IMR-90 (cell line): ENCODE data around the gene MPND. TPM values are rescaled to one million over a fixed set of nuclear protein-coding genes. Genes with fewer than 3 reads are reported as not detected.

Source experiments
- ATAC-seq: fragments of 200-7000 bp; cut with Tn5 transposase; 2 replicates; pipeline ENCODE4 v1.9.1; 2020; ENCODE audit warnings: low read depth, mild to moderate bottlenecking, moderate library complexity
- BruUV-seq: library from RNA; stranded (reverse); fragments of 400-500 nt; replicated peaks from 2 replicates; lab custom pipeline; 2021; lab: Mats Ljungman, UMichigan
- CTCF ChIA-PET: fragments of 300-600 bp; formaldehyde crosslinking; extraction: SDS; loops from one replicate; lab custom pipeline; 2021; ENCODE audit warnings: antibody characterized with exemption; lab: Yijun Ruan, JAX
- POLR2A ChIA-PET: fragments of 300-600 bp; sonication (Branson Sonifier 250); formaldehyde crosslinking; loops from one replicate; lab custom pipeline; 2022; ENCODE audit warnings: antibody characterized with exemption; ENCODE audit not compliant: unreplicated experiment; lab: Charles Lee
- DNase-seq: peaks from one replicate; pipeline ENCODE4 v3.0.0; 2013
- H2AFZ ChIP-seq: replicated peaks from 2 replicates; pipeline ENCODE3; 2013; ENCODE audit warnings: low read length, mild to moderate bottlenecking; ENCODE audit not compliant: poor library complexity
- H2AK5ac ChIP-seq: 2 replicates; pipeline ENCODE4 v1.6.1; 2013; ENCODE audit warnings: low read depth, low read length, inconsistent platforms
- H2AK9ac ChIP-seq: replicated peaks from 2 replicates; pipeline ENCODE3; 2013; ENCODE audit warnings: mild to moderate bottlenecking, low read depth, low read length, moderate library complexity; ENCODE audit not compliant: poor library complexity
- H2BK120ac ChIP-seq: 2 replicates; pipeline ENCODE4 v1.6.1; 2013; ENCODE audit warnings: low read depth, low read length, inconsistent platforms
- H2BK15ac ChIP-seq: 3 replicates; pipeline ENCODE4 v1.6.1; 2013; ENCODE audit warnings: low read depth, low read length, inconsistent platforms
- H2BK20ac ChIP-seq: 2 replicates; pipeline ENCODE4 v1.6.1; 2013; ENCODE audit warnings: low read depth, mild to moderate bottlenecking, inconsistent platforms, low read length, moderate library complexity
- H2BK5ac ChIP-seq: 2 replicates; pipeline ENCODE4 v1.6.1; 2013; ENCODE audit warnings: mild to moderate bottlenecking, low read depth, low read length, inconsistent platforms; ENCODE audit not compliant: poor library complexity, severe bottlenecking
- H3K14ac ChIP-seq: replicated peaks from 2 replicates; pipeline ENCODE4 v1.6.1; 2013; ENCODE audit warnings: low read depth, low read length, inconsistent platforms
- H3K18ac ChIP-seq: 2 replicates; pipeline ENCODE4 v1.6.1; 2013; ENCODE audit warnings: low read depth, low read length, control low read depth
- H3K23ac ChIP-seq: 2 replicates; pipeline ENCODE4 v1.6.1; 2013; ENCODE audit warnings: low read depth, low read length, inconsistent platforms
- H3K27ac ChIP-seq: 2 replicates; pipeline ENCODE4 v1.5.1; 2013; ENCODE audit warnings: mild to moderate bottlenecking, control low read depth, low read length; ENCODE audit not compliant: insufficient read depth
- H3K27me3 ChIP-seq: 2 replicates; pipeline ENCODE4 v1.6.1; 2013; ENCODE audit warnings: low read length; ENCODE audit not compliant: control insufficient read depth, insufficient read depth
- H3K36me3 ChIP-seq: 2 replicates; pipeline ENCODE4 v1.6.1; 2013; ENCODE audit warnings: low read length, mixed read lengths; ENCODE audit not compliant: control insufficient read depth, insufficient read depth
- H3K4ac ChIP-seq: 2 replicates; pipeline ENCODE4 v1.6.1; 2013; ENCODE audit warnings: low read depth, low read length, inconsistent platforms
- H3K4me1 ChIP-seq: 2 replicates; pipeline ENCODE4 v1.6.1; 2013; ENCODE audit warnings: low read length, mixed read lengths; ENCODE audit not compliant: control insufficient read depth, insufficient read depth
- H3K4me2 ChIP-seq: 2 replicates; pipeline ENCODE4 v1.6.1; 2013; ENCODE audit warnings: low read depth, mild to moderate bottlenecking, control low read depth, low read length, moderate library complexity
- H3K4me3 ChIP-seq: 2 replicates; pipeline ENCODE4 v1.5.1; 2013; ENCODE audit warnings: low read depth, mild to moderate bottlenecking, control low read depth, low read length, moderate library complexity; ENCODE audit not compliant: insufficient read depth
- H3K56ac ChIP-seq: 2 replicates; pipeline ENCODE4 v1.6.1; 2013; ENCODE audit warnings: low read length, inconsistent platforms; ENCODE audit not compliant: insufficient read depth; ENCODE audit errors: extremely low read depth
- H3K79me1 ChIP-seq, 2 experiments: 2 replicates each; pipeline ENCODE4 v1.6.1; 2013; ENCODE audit warnings: low read length in 2 of 2, inconsistent platforms in 1 of 2, low read depth in 1 of 2
- H3K9ac ChIP-seq: 2 replicates; pipeline ENCODE4 v1.6.1; 2013; ENCODE audit warnings: low read depth, low read length, control low read depth
- H3K9me1 ChIP-seq: 2 replicates; pipeline ENCODE4 v1.6.1; 2013; ENCODE audit warnings: low read length, inconsistent platforms; ENCODE audit not compliant: insufficient read depth
- H3K9me3 ChIP-seq: 2 replicates; pipeline ENCODE4 v1.6.1; 2013; ENCODE audit warnings: low read length; ENCODE audit not compliant: control insufficient read depth, insufficient read depth
- H4K20me1 ChIP-seq: 2 replicates; pipeline ENCODE4 v1.6.1; 2013; ENCODE audit warnings: low read length, inconsistent platforms; ENCODE audit not compliant: insufficient read depth
- H4K5ac ChIP-seq: 2 replicates; pipeline ENCODE4 v1.6.1; 2013; ENCODE audit warnings: mild to moderate bottlenecking, low read depth, low read length, control low read depth
- H4K8ac ChIP-seq, 2 experiments: 2 replicates each; pipeline ENCODE4 v1.6.1; 2013; ENCODE audit warnings: low read depth in 2 of 2, low read length in 2 of 2, control low read depth in 1 of 2, inconsistent platforms in 1 of 2
- H4K91ac ChIP-seq: 2 replicates; pipeline ENCODE4 v1.6.1; 2013; ENCODE audit warnings: low read depth, low read length, inconsistent platforms; ENCODE audit not compliant: insufficient read depth
- CEBPB ChIP-seq: IDR thresholded peaks from 2 replicates; pipeline ENCODE4 v1.6.1; 2012; ENCODE audit warnings: low read depth, low read length, improper control_type of control experiment
- CHD1 ChIP-seq: IDR thresholded peaks from 2 replicates; pipeline ENCODE4 v1.6.1; 2012; ENCODE audit warnings: low read depth, low read length, improper control_type of control experiment
- CTCF ChIP-seq: conservative IDR thresholded peaks from 2 replicates; pipeline ENCODE4 v1.5.1; 2012; ENCODE audit warnings: mild to moderate bottlenecking, low read depth, low read length, improper control_type of control experiment
- ELK1 ChIP-seq: fragments of 150-350 bp; IDR thresholded peaks from 2 replicates; pipeline ENCODE4 v1.6.1; 2016; ENCODE audit warnings: low read depth, mild to moderate bottlenecking, low read length, moderate library complexity, borderline replicate concordance
- FOS ChIP-seq: fragments of 150-350 bp; IDR thresholded peaks from 2 replicates; pipeline ENCODE4 v1.6.1; 2016; ENCODE audit warnings: low read depth, low read length
- MAFK ChIP-seq: IDR thresholded peaks from 2 replicates; pipeline ENCODE4 v1.6.1; 2012; ENCODE audit warnings: low read depth, low read length, improper control_type of control experiment
- MAZ ChIP-seq: IDR thresholded peaks from 2 replicates; pipeline ENCODE4 v1.6.1; 2012; ENCODE audit warnings: low read depth, mild to moderate bottlenecking, low read length, improper control_type of control experiment, moderate library complexity, borderline replicate concordance
- MXI1 ChIP-seq: IDR thresholded peaks from 2 replicates; pipeline ENCODE4 v1.6.1; 2012; ENCODE audit warnings: low read depth, mild to moderate bottlenecking, low read length, moderate library complexity, borderline replicate concordance
- NFE2L2 ChIP-seq: fragments of 150-350 bp; IDR thresholded peaks from 2 replicates; pipeline ENCODE4 v1.6.1; 2016; ENCODE audit warnings: low read depth, mild to moderate bottlenecking, low read length
- POLR2A ChIP-seq: IDR thresholded peaks from 2 replicates; pipeline ENCODE4 v1.6.1; 2012; ENCODE audit warnings: mild to moderate bottlenecking, low read depth, low read length
- RAD21 ChIP-seq: IDR thresholded peaks from 2 replicates; pipeline ENCODE4 v1.6.1; 2012; ENCODE audit warnings: low read length, improper control_type of control experiment
- RCOR1 ChIP-seq: IDR thresholded peaks from 2 replicates; pipeline ENCODE4 v1.6.1; 2012; ENCODE audit warnings: mild to moderate bottlenecking, low read length, improper control_type of control experiment; ENCODE audit not compliant: insufficient replicate concordance
- RFX5 ChIP-seq: IDR thresholded peaks from 2 replicates; pipeline ENCODE4 v1.8.0; 2012; ENCODE audit warnings: low read depth, mild to moderate bottlenecking, low read length, moderate library complexity
- SMC3 ChIP-seq: fragments of 150-350 bp; IDR thresholded peaks from 2 replicates; pipeline ENCODE4 v1.6.1; 2016; ENCODE audit warnings: low read depth, mild to moderate bottlenecking, antibody characterized with exemption, low read length, moderate library complexity
- USF2 ChIP-seq: fragments of 150-350 bp; IDR thresholded peaks from 2 replicates; pipeline ENCODE4 v1.6.1; 2017; ENCODE audit warnings: mild to moderate bottlenecking, antibody characterized with exemption, low read length, low read depth
- WGBS, 2 experiments: methylation state at CpG; one replicate each; pipeline versions ENCODE4 v1.1.5 to v1.1.7; 2013; ENCODE audit warnings: missing lambda C conversion rate in 2 of 2; ENCODE audit not compliant: insufficient read length in 1 of 2; ENCODE audit errors: extremely low coverage in 2 of 2; 5-methylcytosine and 5-hydroxymethylcytosine counted together
- dilution Hi-C: fragments of 300-500 bp; cut with HindIII; formaldehyde crosslinking; loops from one replicate; pipeline ENCODE4 v1.14.3; 2018; ENCODE audit warnings: low sequenced_read_pairs; ENCODE audit not compliant: unreplicated experiment
- in situ Hi-C: fragments of 300-500 bp; cut with MboI; formaldehyde crosslinking; loops from 3 replicates; pipeline ENCODE4 v1.14.3; 2019; ENCODE audit warnings: low sequenced_read_pairs, inconsistent platforms, mixed read lengths
- intact Hi-C: fragments of 100-400 bp; cut with micrococcal nuclease; formaldehyde crosslinking; loops from 2 replicates; pipeline ENCODE4 v1.10.0; 2022
- polyA plus RNA-seq, 3 experiments: library from polyadenylated mRNA; depleted of rRNA; stranded (reverse); fragments of >200 nt; gene quantifications; 2 replicates each; pipeline ENCODE4 v1.2.3, GENCODE V29; 2012; ENCODE audit warnings: low replicate concordance in 1 of 3
- total RNA-seq: library from RNA; depleted of rRNA; stranded (reverse); fragments of >200 nt; gene quantifications from 2 replicates; pipeline ENCODE4 v1.2.3, GENCODE V29; 2012

The MPND gene
- total and polyA plus RNA-seq, 2 of the 4 experiments (the other 2 are of a cell fraction): 2.3 to 8.1 TPM

- Histone ChIP-seq H3K4ac (no peak overlapping the region), H4K91ac (no peak overlapping the region), H3K18ac (no peak overlapping the region), H3K9me3 (no peaks in the 10 kb centered on the region), H3K14ac (no peak overlapping the region), H2AFZ (no peak overlapping the region), H3K9ac (no peak overlapping the region), H3K9me1 (peaks cover 12% of the 10 kb centered on the region), H2BK120ac (no peak overlapping the region), H2BK15ac (no peak overlapping the region), H3K56ac (no peak overlapping the region), H3K4me1 (peaks cover 18% of the 10 kb centered on the region), H3K36me3 (peaks cover 49% of the 10 kb centered on the region), H3K27ac (no peak overlapping the region), H3K27me3 (no peaks in the 10 kb centered on the region), H2BK5ac (no peak overlapping the region), H3K4me3 (no peak overlapping the region), H3K79me1 (peaks cover 8 to 72% of the 10 kb centered on the region in 2 experiments), H4K20me1 (peaks cover 33% of the 10 kb centered on the region), H4K8ac (no peak overlapping the region), H3K4me2 (no peak overlapping the region), H2AK5ac (no peak overlapping the region), H3K23ac (no peak overlapping the region), H2BK20ac (no peak overlapping the region), H2AK9ac (no peak overlapping the region), H4K5ac (no peak overlapping the region)
- in situ Hi-C loops (no loop called here), dilution Hi-C loops (no loop called here), intact Hi-C loops (no loop called here)
- BruUV-seq: no TSS peak
- CTCF ChIA-PET: no interaction called here
- no peak for TF ChIP-seq SMC3
- no peak for TF ChIP-seq FOS
- TF ChIP-seq CTCF: no peak
- no peak for TF ChIP-seq RCOR1
- TF ChIP-seq RAD21: no peak
- TF ChIP-seq USF2: no peak
- TF ChIP-seq MXI1: no peak
- TF ChIP-seq POLR2A: no peak
- TF ChIP-seq RFX5: no peak
- no peak for TF ChIP-seq MAFK
- no peak for TF ChIP-seq ELK1
- TF ChIP-seq CHD1: no peak
- TF ChIP-seq NFE2L2: no peak
- no peak for TF ChIP-seq MAZ
- TF ChIP-seq CEBPB: no peak
- POLR2A ChIA-PET: no interaction called here
- ATAC-seq (no peak), DNase-seq (no peak)
- WGBS, 2 experiments: 93% methylated on average over 11 of the region's 19 CpGs; no CpG with 5 or more reads in 1 of the 2 experiments
These were observed 22.7 kb downstream of the MPND start for GRCh38 chr19:4365791-4366665.
